Right lobe of liver (tissue), 6 donors: ENCODE results near the gene EPO. TPM values are rescaled to one million over a fixed set of nuclear protein-coding genes. Genes with fewer than 3 reads are reported as not detected.

ENCODE experiments used
- ATAC-seq, 4 donors: fragments of 200-7000 bp; cut with Tn5 transposase; one replicate each; pipeline ENCODE4 v1.9.1; 2020; ENCODE audit warnings: mild to moderate bottlenecking in 4 of 4, moderate library complexity in 4 of 4
- DNase-seq, 3 donors: peaks; one replicate each; pipeline ENCODE4 v3.0.0-alpha.2; 2020
- H3K27ac ChIP-seq, 3 donors: fragments of 200-600 bp; one replicate each; pipeline ENCODE4 v1.8.0; 2022
- H3K27me3 ChIP-seq, 2 donors: fragments of 200-600 bp; one replicate each; pipeline ENCODE4 v1.8.0; 2022
- H3K36me3 ChIP-seq, 4 donors: fragments of 200-600 bp; sonication (generic) in 1 of 4; one replicate each; pipeline versions ENCODE4 v1.5.1 to v1.8.0; 2017 to 2022; ENCODE audit warnings: control low read depth in 1 of 4
- H3K4me1 ChIP-seq, 4 donors: fragments of 200-600 bp; sonication (generic) in 1 of 4; one replicate each; pipeline versions ENCODE4 v1.5.1 to v1.8.0; 2017 to 2022; ENCODE audit warnings: control low read depth in 1 of 4
- H3K4me3 ChIP-seq, 3 donors: fragments of 200-600 bp; one replicate each; pipeline ENCODE4 v1.8.0; 2022
- H3K9me3 ChIP-seq, 4 donors: fragments of 200-600 bp; sonication (generic) in 1 of 4; one replicate each; pipeline versions ENCODE4 v1.5.1 to v1.8.0; 2017 to 2022; ENCODE audit warnings: control low read depth in 1 of 4
- POLR2A ChIP-seq: fragments of 450-650 bp; IDR thresholded peaks from one replicate; pipeline ENCODE4 v1.6.1; 2017; ENCODE audit warnings: antibody characterized with exemption, mild to moderate bottlenecking
- WGBS: methylation state at CpG from one replicate; pipeline ENCODE4 v1.1.6; 2018; ENCODE audit warnings: low coverage, low lambda C conversion rate; ENCODE audit not compliant: insufficient coverage; ENCODE audit errors: missing lambda C conversion rate; 5-methylcytosine and 5-hydroxymethylcytosine counted together
- intact Hi-C, 2 donors: fragments of 100-400 bp; cut with DNase I; formaldehyde crosslinking; loops; one replicate each; pipeline versions ENCODE4 v1.11.2 to v1.14.1; 2022
- total RNA-seq, 6 experiments: library from RNA; depleted of rRNA in 2 of 6; stranded (reverse); fragments of >200 nt in 2 of 6; fragmentation: NEBNext Ultra II Directional in 3 of 6; extraction: Animal tissue kit (Norgen Biotek cat#: 25700) in 3 of 6; gene quantifications; one replicate each; pipeline versions ENCODE4 v1.1.0 to v1.2.4, GENCODE V29; 2016 to 2023
- TF ChIP-seq, protein P1 (sequence below), 4 donors: fragments of 200-600 bp in 3 of 4; fragments of 450-650 bp in 1 of 4; IDR thresholded peaks; one replicate each; pipeline versions ENCODE4 v1.5.1 to v1.8.0; 2016 to 2022; ENCODE audit warnings: antibody characterized with exemption in 4 of 4, mild to moderate bottlenecking in 2 of 4
- donor health status: DM: no; HTN: yes; CAD: no.
- donor health status: DM: no; HTN: no; CAD: no.
- donor health status: DM: no; HTN: no; CAD: no.
- donor health status: DM: no; HTN: yes; CAD: no.
- donor health status: DM: no; HTN: yes; CAD: no.

The EPO gene
- total RNA-seq, 6 experiments from 2014 or later = 0.20 to 84.5 (median 12.7) TPM

DNA sequence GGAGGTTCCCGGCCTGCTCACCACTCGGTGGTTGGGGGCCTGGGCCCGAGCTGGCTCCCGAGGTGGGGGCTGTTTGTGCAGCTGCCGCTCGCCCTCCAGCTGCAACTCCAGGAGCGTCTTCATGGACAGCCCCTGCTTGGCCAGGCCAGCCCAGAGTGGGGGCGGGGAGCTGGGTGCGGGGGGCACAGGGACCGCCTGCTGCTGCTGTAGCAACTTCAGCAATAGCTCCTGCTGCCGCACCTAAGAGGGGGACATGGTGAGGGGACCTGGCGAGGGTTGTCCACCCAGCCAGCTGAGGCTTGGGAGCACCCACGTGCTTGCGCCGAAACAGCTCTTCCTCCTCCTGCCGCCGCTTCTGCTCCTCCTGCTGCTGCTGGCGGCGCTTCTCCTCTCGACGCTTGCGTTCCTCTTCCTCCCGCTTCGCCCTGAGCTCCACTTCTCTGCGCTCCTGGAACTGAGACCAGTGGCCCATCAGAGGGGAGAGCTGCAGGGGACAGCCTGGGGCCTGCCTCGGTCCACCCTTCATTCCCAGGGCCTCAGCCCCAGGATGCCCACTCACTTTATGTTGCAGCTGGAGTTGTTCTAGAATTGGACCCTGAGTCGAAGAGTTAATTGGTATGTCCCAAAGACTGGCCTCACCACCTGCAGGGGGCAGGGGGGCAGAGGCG, 37.1 kb upstream of the EPO start:
- WGBS = 94% methylated on average over 11 of the region's 28 CpGs
- peak in 1 of 3 donors; percentile 53 for DNase-seq
- intact Hi-C loops = loop anchor here (10.0 kb wide), 3 partner anchors 48 to 208 kb away; partner anchors contain the start of gene TSC22D4 (in 2 of the 2)

GRCh38 chr7:100683659-100684533, 36.4 kb upstream of the EPO start:
- ATAC-seq (no peak), DNase-seq (peak in 1 of 3 donors; percentile 52)
- Histone ChIP-seq H3K9me3 (no peaks in the 10 kb centered on the region), H3K27me3 (no peaks in the 10 kb centered on the region), H3K4me3 (no peak overlapping the region), H3K4me1 (peaks cover 0 to 5% (median 0%) of the 10 kb centered on the region in 4 donors), H3K27ac (no peak overlapping the region), H3K36me3 (peaks cover 0 to 78% (median 32%) of the 10 kb centered on the region in 4 donors)
- 80% methylated on average over 1 of the region's 37 CpGs for WGBS
- intact Hi-C loops = loop anchor here (10.0 kb wide), 3 partner anchors 49 to 209 kb away; partner anchors contain the start of gene TSC22D4 (in 2 of the 2)
- TF ChIP-seq, protein P1, sequence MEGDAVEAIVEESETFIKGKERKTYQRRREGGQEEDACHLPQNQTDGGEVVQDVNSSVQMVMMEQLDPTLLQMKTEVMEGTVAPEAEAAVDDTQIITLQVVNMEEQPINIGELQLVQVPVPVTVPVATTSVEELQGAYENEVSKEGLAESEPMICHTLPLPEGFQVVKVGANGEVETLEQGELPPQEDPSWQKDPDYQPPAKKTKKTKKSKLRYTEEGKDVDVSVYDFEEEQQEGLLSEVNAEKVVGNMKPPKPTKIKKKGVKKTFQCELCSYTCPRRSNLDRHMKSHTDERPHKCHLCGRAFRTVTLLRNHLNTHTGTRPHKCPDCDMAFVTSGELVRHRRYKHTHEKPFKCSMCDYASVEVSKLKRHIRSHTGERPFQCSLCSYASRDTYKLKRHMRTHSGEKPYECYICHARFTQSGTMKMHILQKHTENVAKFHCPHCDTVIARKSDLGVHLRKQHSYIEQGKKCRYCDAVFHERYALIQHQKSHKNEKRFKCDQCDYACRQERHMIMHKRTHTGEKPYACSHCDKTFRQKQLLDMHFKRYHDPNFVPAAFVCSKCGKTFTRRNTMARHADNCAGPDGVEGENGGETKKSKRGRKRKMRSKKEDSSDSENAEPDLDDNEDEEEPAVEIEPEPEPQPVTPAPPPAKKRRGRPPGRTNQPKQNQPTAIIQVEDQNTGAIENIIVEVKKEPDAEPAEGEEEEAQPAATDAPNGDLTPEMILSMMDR (IDR thresholded peaks at IDR 0.05) = no peak
- no peak for TF ChIP-seq POLR2A

More for the DNA sequence above, 37.1 kb upstream of the EPO start:
- H3K36me3 ChIP-seq = peaks cover 6 to 81% (median 34%) of the 10 kb centered on the region in 4 donors
- no peaks in the 10 kb centered on the region for H3K9me3 ChIP-seq
- H3K4me1 ChIP-seq = peaks cover 0 to 5% (median 0%) of the 10 kb centered on the region in 4 donors
- H3K4me3 ChIP-seq = no peak overlapping the region
- ATAC-seq = no peak
- TF ChIP-seq POLR2A = no peak
- TF ChIP-seq, protein P1 (IDR thresholded peaks at IDR 0.05) = no peak
- H3K27me3 ChIP-seq = no peaks in the 10 kb centered on the region
- H3K27ac ChIP-seq = no peak overlapping the region

DNA sequence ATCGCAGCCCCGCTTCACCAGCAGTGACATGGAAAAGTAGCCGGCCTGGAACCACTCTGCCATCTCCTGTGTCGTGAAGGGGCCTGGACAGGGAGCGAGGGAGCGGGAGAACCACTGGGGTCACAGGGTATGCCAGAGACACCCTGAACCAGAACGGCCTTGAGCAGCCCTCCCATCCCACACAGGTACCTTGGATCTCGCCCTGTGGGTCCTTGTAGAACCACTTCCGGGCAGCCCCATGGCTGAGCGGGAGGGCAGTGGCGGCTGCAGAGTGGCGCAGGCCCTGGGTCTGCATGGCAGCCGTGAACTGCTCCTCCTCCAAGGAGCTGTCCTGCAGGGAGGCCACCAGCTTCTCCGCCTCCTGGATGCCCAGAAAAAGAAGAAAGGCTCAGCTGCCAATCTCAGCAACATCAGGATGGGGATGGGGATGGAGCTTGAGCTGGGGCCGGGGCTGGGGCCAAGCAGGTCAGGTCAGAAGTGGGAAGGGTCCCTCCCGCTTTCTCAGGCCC, 35.7 kb upstream of the EPO start:
- no peaks in the 10 kb centered on the region for H3K9me3 ChIP-seq
- intact Hi-C loops = loop anchor here (10.0 kb wide), 3 partner anchors 50 to 210 kb away; partner anchors contain the start of gene TSC22D4 (in 2 of the 2)
- H3K4me3 ChIP-seq = no peak overlapping the region
- no peak overlapping the region for H3K27ac ChIP-seq
- H3K4me1 ChIP-seq = peaks cover 0 to 5% (median 0%) of the 10 kb centered on the region in 4 donors
- peaks cover 0 to 77% (median 32%) of the 10 kb centered on the region in 4 donors for H3K36me3 ChIP-seq
- WGBS = no CpG with 5 or more reads among the region's 16 CpGs
- no peaks in the 10 kb centered on the region for H3K27me3 ChIP-seq
- ATAC-seq (no peak), DNase-seq (no peak)
- TF ChIP-seq, protein P1 (IDR thresholded peaks at IDR 0.05) = no peak
- TF ChIP-seq POLR2A = no peak

DNA sequence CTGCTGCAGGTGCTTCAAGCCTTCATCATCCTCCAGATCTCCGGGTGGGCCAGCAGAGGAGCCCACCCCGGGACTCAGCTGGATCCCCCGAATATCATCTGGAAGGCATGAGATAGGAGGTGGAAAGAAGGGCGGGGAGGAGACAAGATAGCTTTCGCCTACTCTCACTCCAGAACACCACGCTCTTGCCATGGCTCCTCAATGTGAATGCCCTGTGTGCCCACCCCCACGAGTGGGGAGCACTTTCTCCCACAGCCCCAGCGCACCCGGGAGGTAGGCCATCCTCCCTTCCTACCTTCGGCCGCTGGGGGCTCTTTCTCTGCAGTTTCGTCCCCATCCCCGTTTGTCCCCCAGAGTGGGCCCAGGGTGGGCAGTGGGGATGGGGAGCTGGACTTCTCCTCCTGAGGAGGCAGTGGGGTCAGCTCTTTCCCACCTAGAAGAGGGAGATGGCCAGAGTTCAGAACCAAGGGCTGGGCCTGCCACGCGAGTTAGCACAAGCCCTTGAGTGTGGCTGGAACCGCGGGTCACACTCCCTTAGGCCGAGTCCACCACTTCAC, 35.1 kb upstream of the EPO start:
- peaks cover 0 to 74% (median 32%) of the 10 kb centered on the region in 4 donors for H3K36me3 ChIP-seq
- WGBS = 53% methylated on average over 3 of the region's 18 CpGs
- intact Hi-C loops = loop anchor here (10.0 kb wide), 3 partner anchors 50 to 210 kb away; partner anchors contain the start of gene TSC22D4 (in 2 of the 2)
- no peaks in the 10 kb centered on the region for H3K4me1 ChIP-seq
- ATAC-seq = no peak
- no peak for DNase-seq
- TF ChIP-seq, protein P1 (IDR thresholded peaks at IDR 0.05) = no peak
- TF ChIP-seq POLR2A = no peak
- H3K9me3 ChIP-seq = no peaks in the 10 kb centered on the region
- no peaks in the 10 kb centered on the region for H3K27me3 ChIP-seq
- no peak overlapping the region for H3K4me3 ChIP-seq
- H3K27ac ChIP-seq = no peak overlapping the region
